B cell (primary cell): ENCODE data around the gene ATP5MK. TPM values are rescaled to one million over a fixed set of nuclear protein-coding genes. Genes with fewer than 3 reads are reported as not detected.

Source experiments
- ATAC-seq: fragments of 200-7000 bp; cut with Tn5 transposase; one replicate; pipeline ENCODE4 v1.10.0; 2021; ENCODE audit warnings: low read depth, mild to moderate bottlenecking, moderate number of reproducible peaks, moderate library complexity
- CTCF ChIA-PET: fragments of 350-600 bp; sonication (Branson Sonifier 250); formaldehyde crosslinking; loops from one replicate; lab custom pipeline; 2021; ENCODE audit warnings: antibody characterized with exemption, inconsistent platforms; lab: Charles Lee
- POLR2A ChIA-PET: fragments of 350-600 bp; sonication (Branson Sonifier 250); formaldehyde crosslinking; loops from one replicate; lab custom pipeline; 2021; ENCODE audit warnings: antibody characterized with exemption; lab: Charles Lee
- DNase-seq: peaks from one replicate; pipeline ENCODE4 v3.0.0; 2013
- H2AFZ ChIP-seq: 2 replicates; pipeline ENCODE4 v1.6.1; 2012; ENCODE audit warnings: mild to moderate bottlenecking, low read depth, low read length; ENCODE audit not compliant: insufficient read depth, poor library complexity, severe bottlenecking
- H3K27ac ChIP-seq, 2 donors: 1 replicate in 1 of 2; 2 replicates in 1 of 2; pipeline ENCODE4 v1.5.1; 2012 to 2013; ENCODE audit warnings: low read length in 2 of 2, mild to moderate bottlenecking in 2 of 2, moderate library complexity in 1 of 2
- H3K27me3 ChIP-seq, 4 experiments: fragments of 200-600 bp in 1 of 4; sonication (generic) in 1 of 4; replicated peaks in 1 of 4; 1 replicate in 2 of 4; 2 replicates in 2 of 4; pipeline versions ENCODE4 v1.6.1 to v1.7.0; 2013 to 2016; ENCODE audit warnings: low read length in 3 of 4, mild to moderate bottlenecking in 2 of 4, mixed read lengths in 1 of 4, moderate library complexity in 1 of 4; ENCODE audit not compliant: insufficient read depth in 4 of 4, control insufficient read depth in 3 of 4; ENCODE audit errors: control extremely low read depth in 1 of 4
- H3K36me3 ChIP-seq, 2 experiments: replicated peaks in 1 of 2; 1 replicate in 1 of 2; 2 replicates in 1 of 2; pipeline versions ENCODE4 v1.6.1 to v1.7.1; 2013; ENCODE audit warnings: low read length in 1 of 2; ENCODE audit not compliant: insufficient read depth in 2 of 2, control insufficient read depth in 1 of 2; ENCODE audit errors: control extremely low read depth in 1 of 2, extremely low read depth in 1 of 2
- H3K4me1 ChIP-seq, 2 donors: fragments of 200-600 bp in 1 of 2; sonication (generic) in 1 of 2; 1 replicate in 1 of 2; 2 replicates in 1 of 2; pipeline versions ENCODE4 v1.5.1 to v1.6.1; 2013 to 2017; ENCODE audit warnings: low read length in 2 of 2; ENCODE audit not compliant: control insufficient read depth in 2 of 2, insufficient read depth in 2 of 2
- H3K4me2 ChIP-seq: replicated peaks from 2 replicates; pipeline ENCODE3; 2012; ENCODE audit warnings: mild to moderate bottlenecking, low read depth, low read length; ENCODE audit not compliant: poor library complexity, severe bottlenecking
- H3K4me3 ChIP-seq, 5 experiments: fragments of 200-600 bp in 1 of 5; sonication (generic) in 1 of 5; 1 replicate in 3 of 5; 2 replicates in 2 of 5; pipeline versions ENCODE4 v1.5.1 to v1.7.0; 2011 to 2016; ENCODE audit warnings: low read length in 4 of 5, mild to moderate bottlenecking in 4 of 5, low read depth in 2 of 5, control low read depth in 1 of 5, moderate library complexity in 1 of 5; ENCODE audit not compliant: insufficient read depth in 1 of 5; ENCODE audit errors: control extremely low read depth in 1 of 5, extremely low read depth in 1 of 5
- H3K79me2 ChIP-seq: fragments of 200-600 bp; sonication (generic); one replicate; pipeline ENCODE4 v1.6.0; 2016; ENCODE audit warnings: low read length; ENCODE audit not compliant: control insufficient read depth, insufficient read depth
- H3K9ac ChIP-seq: fragments of 200-600 bp; sonication (generic); 2 replicates; pipeline ENCODE4 v1.6.1; 2017; ENCODE audit warnings: mild to moderate bottlenecking, low read length, moderate library complexity
- H3K9me3 ChIP-seq, 3 donors: one replicate each; pipeline versions ENCODE4 v1.6.1 to v1.7.1; 2013; ENCODE audit warnings: low read length in 2 of 3; ENCODE audit not compliant: control insufficient read depth in 2 of 3, insufficient read depth in 1 of 3; ENCODE audit errors: control extremely low read depth in 1 of 3
- H4K20me1 ChIP-seq: 2 replicates; pipeline ENCODE4 v1.6.0; 2012; ENCODE audit warnings: mild to moderate bottlenecking, low read length; ENCODE audit not compliant: insufficient read depth, control insufficient read depth, poor library complexity, severe bottlenecking
- H3K27ac Mint-ChIP-seq: one replicate; pipeline ENCODE4 v1.8.0; 2021; ENCODE audit warnings: mixed read lengths
- H3K27me3 Mint-ChIP-seq: one replicate; pipeline ENCODE4 v1.8.0; 2021; ENCODE audit warnings: mixed read lengths
- H3K4me1 Mint-ChIP-seq: one replicate; pipeline ENCODE4 v1.8.0; 2021; ENCODE audit warnings: mixed read lengths
- H3K4me3 Mint-ChIP-seq: one replicate; pipeline ENCODE4 v1.8.0; 2021; ENCODE audit warnings: mixed read lengths
- H3K9me3 Mint-ChIP-seq: one replicate; pipeline ENCODE4 v1.8.0; 2022; ENCODE audit warnings: mixed read lengths; ENCODE audit not compliant: insufficient read depth
- EZH2 ChIP-seq: IDR thresholded peaks from 2 replicates; pipeline ENCODE4 v1.6.1; 2012; ENCODE audit warnings: borderline replicate concordance, low read depth, mild to moderate bottlenecking, moderate library complexity, low read length; ENCODE audit not compliant: insufficient read depth, poor library complexity, severe bottlenecking
- WGBS: methylation state at CpG from one replicate; pipeline ENCODE4 v1.1.5; 2013; ENCODE audit warnings: missing lambda C conversion rate; ENCODE audit not compliant: insufficient coverage; 5-methylcytosine and 5-hydroxymethylcytosine counted together
- intact Hi-C: fragments of 100-400 bp; cut with micrococcal nuclease; formaldehyde crosslinking; loops from one replicate; pipeline ENCODE4 v1.10.0; 2022
- polyA plus RNA-seq: library from polyadenylated mRNA; depleted of rRNA; stranded (reverse); fragments of >200 nt; gene quantifications from 2 replicates; pipeline ENCODE4 v1.2.3, GENCODE V29; 2012
- total RNA-seq, 2 donors: library from RNA; stranded (reverse); fragments of 120-200 nt in 1 of 2; gene quantifications; 1 replicate in 1 of 2; 2 replicates in 1 of 2; pipeline versions ENCODE4 v1.2.3 to v1.2.4, GENCODE V29; 2013 to 2022
- TF ChIP-seq, protein P1 (sequence below): fragments of 200-600 bp; IDR thresholded peaks from one replicate; pipeline ENCODE4 v1.8.0; 2022; ENCODE audit warnings: antibody characterized with exemption, mild to moderate bottlenecking

Gene ATP5MK
- total and polyA plus RNA-seq, 2 donors (not counting 1 experiment from before 2014, with no cell fraction given), result 96.6 to 99.9 TPM

GRCh38 chr10:103419101-103419500 is 22.8 kb upstream of the ATP5MK start:
- ChIA-PET POLR2A (no interaction called here), CTCF (interaction anchor here (0.6 to 10.5 kb wide), 4 partner anchors 12 to 69 kb away, joined by 4 to 345 read pairs (median 94); partner anchors contain the start of genes CALHM2, CALHM3 and NEURL1)
- peaks cover 3% of the 10 kb centered on the region for H3K79me2 ChIP-seq
- H3K4me1 ChIP-seq, result no peaks in the 10 kb centered on the region
- intact Hi-C loops, result no loop called here
- no peaks in the 10 kb centered on the region for H3K27me3 ChIP-seq
- H3K9me3 ChIP-seq, result no peaks in the 10 kb centered on the region
- H3K9ac ChIP-seq, result no peak overlapping the region
- Mint-ChIP-seq H3K27me3 (no peaks in the 10 kb centered on the region), H3K4me3 (no peak overlapping the region), H3K27ac (no peak overlapping the region), H3K4me1 (no peaks in the 10 kb centered on the region), H3K9me3 (no peaks in the 10 kb centered on the region)
- H2AFZ ChIP-seq, result no peak overlapping the region
- ATAC-seq (no peak), DNase-seq (no peak)
- no peak overlapping the region for H3K4me2 ChIP-seq
- no peaks in the 10 kb centered on the region for H4K20me1 ChIP-seq
- no peak for TF ChIP-seq EZH2
- TF ChIP-seq, protein P1, sequence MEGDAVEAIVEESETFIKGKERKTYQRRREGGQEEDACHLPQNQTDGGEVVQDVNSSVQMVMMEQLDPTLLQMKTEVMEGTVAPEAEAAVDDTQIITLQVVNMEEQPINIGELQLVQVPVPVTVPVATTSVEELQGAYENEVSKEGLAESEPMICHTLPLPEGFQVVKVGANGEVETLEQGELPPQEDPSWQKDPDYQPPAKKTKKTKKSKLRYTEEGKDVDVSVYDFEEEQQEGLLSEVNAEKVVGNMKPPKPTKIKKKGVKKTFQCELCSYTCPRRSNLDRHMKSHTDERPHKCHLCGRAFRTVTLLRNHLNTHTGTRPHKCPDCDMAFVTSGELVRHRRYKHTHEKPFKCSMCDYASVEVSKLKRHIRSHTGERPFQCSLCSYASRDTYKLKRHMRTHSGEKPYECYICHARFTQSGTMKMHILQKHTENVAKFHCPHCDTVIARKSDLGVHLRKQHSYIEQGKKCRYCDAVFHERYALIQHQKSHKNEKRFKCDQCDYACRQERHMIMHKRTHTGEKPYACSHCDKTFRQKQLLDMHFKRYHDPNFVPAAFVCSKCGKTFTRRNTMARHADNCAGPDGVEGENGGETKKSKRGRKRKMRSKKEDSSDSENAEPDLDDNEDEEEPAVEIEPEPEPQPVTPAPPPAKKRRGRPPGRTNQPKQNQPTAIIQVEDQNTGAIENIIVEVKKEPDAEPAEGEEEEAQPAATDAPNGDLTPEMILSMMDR, result no peak
- H3K4me3 ChIP-seq, result no peak overlapping the region
- WGBS, result 100% methylated on average over 4 of the region's 4 CpGs
- no peak overlapping the region for H3K27ac ChIP-seq
- peaks cover 6 to 92% of the 10 kb centered on the region in 2 experiments for H3K36me3 ChIP-seq

DNA sequence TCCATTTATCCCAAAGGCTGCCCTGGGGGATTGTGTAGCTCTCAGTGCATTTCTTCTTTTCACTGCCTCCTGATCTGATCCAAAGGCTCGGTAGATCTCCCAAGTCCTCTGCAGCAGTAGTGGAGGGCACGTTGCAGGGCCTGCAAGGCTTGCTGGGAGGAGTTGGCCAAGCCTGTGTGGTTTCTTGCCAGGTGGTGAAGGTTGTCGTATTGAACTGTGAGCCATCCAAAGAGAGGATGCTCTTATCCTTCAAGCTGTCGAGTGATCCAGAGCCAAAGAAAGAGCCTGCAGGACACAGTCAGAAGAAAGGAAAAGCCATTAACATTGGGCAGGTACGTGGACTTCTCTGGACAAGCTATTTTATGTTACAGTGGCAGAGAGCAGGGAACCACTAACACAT is 21.3 kb upstream of the ATP5MK start:
- Histone ChIP-seq H3K27me3 (no peaks in the 10 kb centered on the region), H3K79me2 (peaks cover 3% of the 10 kb centered on the region), H3K4me3 (no peak overlapping the region), H3K4me1 (no peaks in the 10 kb centered on the region), H3K27ac (no peak overlapping the region), H2AFZ (no peak overlapping the region), H3K9ac (no peak overlapping the region), H3K9me3 (no peaks in the 10 kb centered on the region), H3K4me2 (no peak overlapping the region), H4K20me1 (no peaks in the 10 kb centered on the region), H3K36me3 (peaks cover 6 to 89% of the 10 kb centered on the region in 2 experiments)
- no peak overlapping the region for H3K4me3 Mint-ChIP-seq
- H3K9me3 Mint-ChIP-seq, result no peaks in the 10 kb centered on the region
- H3K27ac Mint-ChIP-seq, result no peak overlapping the region
- intact Hi-C loops, result loop anchor here (1.0 to 2.0 kb wide), 2 partner anchors 68 to 175 kb away; no protein-coding TSS in a partner anchor
- 100% methylated on average over 5 of the region's 5 CpGs for WGBS
- DNase-seq (no peak), ATAC-seq (no peak)
- ChIA-PET CTCF (interaction anchor here (0.9 to 10.5 kb wide), 17 partner anchors 10 to 295 kb away, joined by 3 to 345 read pairs (median 8); partner anchors contain the start of genes CALHM2, CALHM3 and NEURL1), POLR2A (interaction anchor here (0.6 to 0.8 kb wide), 2 partner anchors 35 to 69 kb away, joined by 3 to 4 read pairs; no protein-coding TSS in a partner anchor)
- H3K27me3 Mint-ChIP-seq, result no peaks in the 10 kb centered on the region
- no peaks in the 10 kb centered on the region for H3K4me1 Mint-ChIP-seq
- no peak for TF ChIP-seq EZH2
- TF ChIP-seq, protein P1, result no peak
